KOPT-K1 (cell line): ENCODE measurements around the gene AASDHPPT.

ENCODE experiments used
- H3K27ac ChIP-seq: fragments of 200-600 bp; sonication (generic); 2 replicates; pipeline ENCODE4 v1.5.1; 2016; ENCODE audit warnings: antibody characterized with exemption, mild to moderate bottlenecking, low read depth, low read length; ENCODE audit not compliant: poor library complexity, severe bottlenecking
- H3K36me3 ChIP-seq: fragments of 200-600 bp; sonication (generic); 2 replicates; pipeline ENCODE4 v1.5.1; 2017; ENCODE audit warnings: antibody characterized with exemption, mild to moderate bottlenecking, low read length, moderate library complexity; ENCODE audit not compliant: insufficient read depth
- H3K9me3 ChIP-seq: fragments of 200-600 bp; sonication (generic); 2 replicates; pipeline ENCODE4 v1.5.1; 2017; ENCODE audit warnings: antibody characterized with exemption, low read length, mild to moderate bottlenecking; ENCODE audit not compliant: insufficient read depth, poor library complexity, severe bottlenecking

AASDHPPT gene

DNA sequence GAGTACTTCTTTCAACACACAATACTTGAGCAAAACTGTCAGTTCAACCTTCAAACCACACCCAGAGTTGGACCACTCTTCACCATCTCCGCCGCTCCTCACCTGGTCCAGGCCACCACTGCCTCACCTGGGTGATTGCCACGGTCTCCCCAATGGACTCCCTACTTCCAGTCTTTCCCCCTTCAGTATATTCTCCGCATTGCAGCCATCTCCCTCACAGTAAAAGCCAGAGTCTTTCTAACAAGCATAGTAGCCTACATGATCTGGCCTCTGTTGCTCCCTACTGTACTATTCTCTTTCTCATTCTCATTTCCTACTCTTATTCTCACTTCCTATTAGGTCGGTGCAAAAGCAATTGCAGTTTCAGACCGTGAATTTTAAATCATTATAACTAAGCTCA is 28.5 kb downstream of the AASDHPPT start:
- H3K27ac ChIP-seq: no peak overlapping the region
- no peaks in the 10 kb centered on the region for H3K36me3 ChIP-seq
- H3K9me3 ChIP-seq: no peaks in the 10 kb centered on the region

DNA sequence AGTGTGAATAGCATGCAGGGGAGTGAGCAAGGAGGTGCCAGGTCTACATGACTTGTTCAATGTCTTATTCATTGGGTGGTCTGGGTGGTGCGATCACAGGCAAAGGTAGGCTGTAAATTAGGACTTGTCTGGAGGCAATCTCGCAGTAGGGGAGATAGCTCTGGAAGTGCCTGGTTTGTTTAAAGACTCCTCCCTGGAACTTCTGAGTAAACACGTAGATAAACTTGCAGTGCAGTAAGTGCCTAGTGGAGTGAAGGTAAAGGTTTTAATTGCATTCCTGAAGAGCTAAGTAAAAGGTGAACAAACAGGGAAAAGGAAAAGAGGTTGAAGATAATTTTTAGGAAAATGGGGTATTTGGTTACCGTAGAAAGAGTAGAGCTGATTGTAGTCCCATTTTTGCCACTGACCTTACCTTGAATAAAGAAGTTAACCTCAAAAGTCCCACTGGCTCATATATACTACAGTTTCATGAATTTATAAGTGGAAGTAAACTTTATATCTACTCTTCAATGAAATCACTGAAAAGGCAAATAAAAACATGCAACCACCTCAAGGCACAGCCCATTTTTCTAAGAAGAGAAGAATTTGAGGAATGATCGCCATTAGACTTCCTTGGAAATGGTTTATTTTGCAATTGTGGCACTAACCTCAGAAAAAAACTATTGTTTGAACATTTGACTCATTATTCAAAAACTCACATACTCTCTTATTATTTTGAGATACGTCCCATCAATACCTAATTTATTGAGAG is 44.3 kb downstream of the AASDHPPT start:
- Histone ChIP-seq H3K9me3 (no peaks in the 10 kb centered on the region), H3K36me3 (no peaks in the 10 kb centered on the region), H3K27ac (no peak overlapping the region)

DNA sequence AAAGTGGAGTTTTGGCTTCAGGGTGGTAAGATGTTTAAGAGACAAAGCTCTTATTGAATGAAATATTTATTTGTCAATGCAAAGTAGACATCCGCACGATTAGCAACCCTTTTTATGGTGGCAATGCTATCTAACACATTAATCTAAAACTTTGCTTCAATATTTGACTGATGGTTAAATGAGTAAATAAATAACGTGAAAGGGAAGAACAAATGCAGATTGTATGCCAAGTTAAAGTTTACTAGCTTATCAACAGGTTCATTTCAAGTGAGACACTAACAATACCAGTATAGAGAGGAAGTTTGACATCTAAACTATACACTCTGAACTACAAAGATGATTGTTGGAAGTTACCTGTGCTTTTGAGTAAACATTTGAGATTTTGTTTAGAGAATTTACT is 50.1 kb downstream of the AASDHPPT start:
- Histone ChIP-seq H3K36me3 (no peaks in the 10 kb centered on the region), H3K9me3 (no peaks in the 10 kb centered on the region), H3K27ac (no peak overlapping the region)

DNA sequence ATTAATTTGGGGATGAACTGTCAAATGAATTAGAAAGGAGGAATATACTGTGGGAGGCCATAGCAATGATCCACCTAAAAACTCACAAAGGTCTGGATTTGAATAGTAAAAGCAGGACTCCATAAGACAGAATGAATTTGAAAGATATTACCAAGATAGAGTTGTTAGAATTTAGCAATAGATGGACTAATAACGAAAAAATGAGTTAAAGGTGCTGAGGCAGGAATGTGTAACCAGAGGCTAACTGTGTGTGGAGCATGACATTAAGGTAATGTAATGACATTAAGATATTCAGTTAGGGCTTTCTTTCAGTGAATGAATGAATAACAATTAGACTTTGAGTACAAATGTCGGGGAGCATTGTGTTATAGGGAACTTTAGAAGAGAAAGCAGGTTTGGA is 51.3 kb downstream of the AASDHPPT start:
- no peaks in the 10 kb centered on the region for H3K9me3 ChIP-seq
- no peaks in the 10 kb centered on the region for H3K36me3 ChIP-seq
- no peak overlapping the region for H3K27ac ChIP-seq

DNA sequence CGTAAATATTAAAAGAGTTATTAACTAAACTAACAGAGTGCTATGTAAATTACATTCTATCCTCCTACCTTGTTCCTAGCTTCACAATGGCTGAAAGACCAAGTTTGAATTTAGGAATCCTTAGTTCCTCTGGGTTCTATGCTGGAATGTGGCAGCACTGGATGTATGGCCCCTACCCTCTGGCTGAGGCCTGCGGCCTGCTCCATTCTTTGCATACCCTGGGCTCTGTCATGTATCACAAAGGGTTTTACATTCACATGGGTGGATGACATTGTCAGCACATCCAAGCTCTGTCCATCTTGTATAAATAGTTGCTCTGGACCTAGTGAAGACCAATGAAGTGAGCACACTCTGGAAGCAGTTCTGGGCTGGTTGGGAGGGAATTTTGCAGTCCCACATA is 54.5 kb downstream of the AASDHPPT start:
- Histone ChIP-seq H3K9me3 (no peaks in the 10 kb centered on the region), H3K36me3 (no peaks in the 10 kb centered on the region), H3K27ac (no peak overlapping the region)

DNA sequence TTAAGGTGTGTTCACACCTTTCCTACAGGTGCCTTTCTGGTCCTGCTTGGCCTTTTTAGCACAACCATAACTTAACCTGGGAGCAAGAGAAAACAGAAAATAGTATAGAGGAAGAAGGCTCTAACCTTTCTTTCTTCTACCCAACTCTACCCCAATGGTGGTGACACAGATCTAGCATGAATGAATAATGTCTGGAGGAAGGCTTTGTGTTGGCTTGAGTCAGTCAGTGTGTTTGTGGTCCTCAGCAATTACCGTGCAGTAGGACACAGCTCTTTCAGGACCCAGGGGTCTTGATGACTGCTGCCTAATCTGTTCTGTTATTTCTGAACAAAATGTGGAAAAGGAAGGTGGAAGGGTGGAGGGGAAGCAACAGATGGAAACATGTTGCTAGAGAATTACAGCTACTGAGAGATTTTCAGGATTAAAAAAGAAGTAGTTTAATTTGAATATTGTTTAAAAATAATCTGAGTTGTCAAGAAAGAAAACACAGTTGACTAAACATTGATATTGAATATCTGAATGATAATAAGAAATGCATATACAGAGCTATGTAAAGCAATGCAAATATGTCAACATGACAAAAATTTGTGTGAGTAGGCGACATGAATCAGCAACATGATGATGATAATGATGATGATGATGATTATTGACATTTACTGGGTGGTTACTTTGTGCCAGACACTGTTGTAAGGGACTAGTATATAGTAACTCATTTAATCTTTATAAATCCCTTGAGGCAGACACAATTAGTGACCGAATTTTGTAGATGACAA is 55.3 kb downstream of the AASDHPPT start:
- H3K36me3 ChIP-seq: no peaks in the 10 kb centered on the region
- H3K27ac ChIP-seq: no peak overlapping the region
- no peaks in the 10 kb centered on the region for H3K9me3 ChIP-seq

DNA sequence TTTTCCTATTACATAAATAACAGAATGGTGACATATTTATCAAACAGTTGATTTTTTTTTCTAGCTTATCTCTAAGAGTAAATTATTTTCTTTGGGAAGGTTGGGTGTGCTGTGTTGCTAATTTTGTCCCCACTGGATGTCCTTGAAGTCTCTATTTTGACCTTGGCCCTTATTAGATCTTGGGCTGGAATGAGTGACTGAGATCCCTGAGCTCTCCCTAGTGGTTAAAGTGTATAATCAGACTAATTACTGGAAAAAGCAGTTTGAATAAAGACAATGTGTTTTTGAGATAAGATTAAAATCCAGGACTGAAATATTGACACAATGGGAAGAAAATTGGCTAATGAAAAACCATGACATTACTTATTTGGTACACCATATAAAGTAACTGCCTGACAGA is 56.1 kb downstream of the AASDHPPT start:
- no peak overlapping the region for H3K27ac ChIP-seq
- H3K36me3 ChIP-seq: no peaks in the 10 kb centered on the region
- H3K9me3 ChIP-seq: no peaks in the 10 kb centered on the region

DNA sequence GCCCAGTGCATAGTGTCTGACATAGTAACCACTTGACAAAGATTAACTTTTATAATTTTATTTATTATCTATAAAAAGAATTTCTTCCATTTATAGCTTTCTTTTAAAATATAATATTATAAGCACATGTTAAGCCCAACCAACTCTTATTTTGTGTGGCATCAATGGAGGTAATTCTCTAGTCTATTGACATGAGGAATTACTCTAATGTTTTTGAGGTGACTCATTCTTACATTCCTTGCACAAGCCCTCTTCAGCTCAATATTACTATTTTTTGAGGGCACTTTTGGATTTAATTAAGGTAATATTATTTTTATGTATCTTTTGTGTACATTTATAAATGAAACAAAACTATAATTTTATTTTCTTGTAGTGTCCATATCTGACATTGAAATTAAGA is 59.6 kb downstream of the AASDHPPT start:
- Histone ChIP-seq H3K36me3 (no peaks in the 10 kb centered on the region), H3K9me3 (no peaks in the 10 kb centered on the region), H3K27ac (no peak overlapping the region)

DNA sequence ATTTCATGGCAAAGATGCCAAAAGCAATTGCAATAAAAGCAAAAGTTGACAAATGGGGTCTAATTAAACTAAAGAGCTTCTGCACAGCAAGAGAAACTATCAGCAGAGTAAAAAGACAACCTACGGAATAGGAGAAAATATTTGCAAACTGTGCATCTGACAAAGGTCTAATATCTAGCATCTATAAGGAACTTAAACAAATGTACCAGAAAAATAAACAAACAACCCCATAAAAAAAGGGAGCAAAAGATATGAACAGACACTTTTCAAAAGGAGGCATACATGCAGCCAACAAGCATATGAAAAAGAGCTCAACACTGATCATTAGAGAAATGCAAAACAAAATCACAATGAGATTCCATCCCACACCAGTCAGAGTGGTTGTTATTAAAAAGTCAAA is 60.3 kb downstream of the AASDHPPT start:
- Histone ChIP-seq H3K27ac (no peak overlapping the region), H3K36me3 (no peaks in the 10 kb centered on the region), H3K9me3 (no peaks in the 10 kb centered on the region)
